C1 segment of cervical spinal cord (tissue), 14 donors: ENCODE results near the gene CREG2.

Source experiments
- DNase-seq, 14 donors: peaks; one replicate each; lab custom pipeline; 2025; lab: John Stamatoyannopoulos, UW

The CREG2 gene

GRCh38 chr2:101409699-101410098, 22.4 kb upstream of the CREG2 start:
- DNase-seq: no peak

GRCh38 chr2:101408925-101409324, 21.6 kb upstream of the CREG2 start:
- DNase-seq: no peak

- DNase-seq: no peak
Measured at GRCh38 chr2:101405351-101405899, 18.1 kb upstream of the CREG2 start.

- DNase-seq: no peak
Measured at GRCh38 chr2:101403745-101404144, 16.4 kb upstream of the CREG2 start.

- no peak for DNase-seq
Measured at GRCh38 chr2:101402630-101403029, 15.3 kb upstream of the CREG2 start.

GRCh38 chr2:101401906-101402305, 14.6 kb upstream of the CREG2 start:
- DNase-seq: no peak

GRCh38 chr2:101401326-101401665, 14.0 kb upstream of the CREG2 start:
- DNase-seq: no peak

GRCh38 chr2:101400506-101401325, 13.4 kb upstream of the CREG2 start:
- DNase-seq: no peak

GRCh38 chr2:101400048-101400447, 12.7 kb upstream of the CREG2 start:
- no peak for DNase-seq

GRCh38 chr2:101399021-101399799, 11.9 kb upstream of the CREG2 start:
- no peak for DNase-seq

GRCh38 chr2:101398116-101398821, 11.0 kb upstream of the CREG2 start:
- no peak for DNase-seq

GRCh38 chr2:101396316-101396717, 9.0 kb upstream of the CREG2 start:
- DNase-seq: no peak

- no peak for DNase-seq
Measured at GRCh38 chr2:101395545-101396315, 8.4 kb upstream of the CREG2 start.

GRCh38 chr2:101388232-101388631, 929 bp upstream of the CREG2 start:
- no peak for DNase-seq

- DNase-seq: peak in 1 of 14 donors; percentile 77
Measured at GRCh38 chr2:101386599-101387150, 628 bp downstream of the CREG2 start.

- DNase-seq: no peak
Measured at GRCh38 chr2:101383016-101383541, 4.2 kb downstream of the CREG2 start.

- no peak for DNase-seq
Measured at GRCh38 chr2:101382442-101382841, 4.9 kb downstream of the CREG2 start.

- no peak for DNase-seq
Measured at GRCh38 chr2:101380376-101380775, 6.9 kb downstream of the CREG2 start.

GRCh38 chr2:101379091-101379490, 8.2 kb downstream of the CREG2 start:
- no peak for DNase-seq

- DNase-seq: no peak
Measured at GRCh38 chr2:101375653-101376052, 11.7 kb downstream of the CREG2 start.
